ENCODE data around the gene GATD1.
A peak's percentile ranks its signal among the peaks of the same experiment; 100 is the strongest.

Gene GATD1

GRCh38 chr11:809287-810039 is 32.2 kb upstream of the GATD1 start, which contains the start of gene RPLP2:
TSS of gene RPLP2 (plus strand) at chr11:809967. CDS start at chr11:810235, 268 bp downstream.
- no CpG with 5 or more reads among the region's 81 CpGs for WGBS (ENCODE audit: extremely low coverage, insufficient coverage, insufficient read length)
- Histone ChIP-seq H2BK120ac (ENCODE audit: insufficient read depth, low read length, poor library complexity) (peak within 1 kb of the TSS; percentile 98), H3K4ac (ENCODE audit: low read depth, low read length) (peak within 1 kb of the TSS; percentile 98), H3K14ac (ENCODE audit: low read length) (peak within 1 kb of the TSS; percentile 98), H3K4me3 (ENCODE audit: low read depth, low read length) (peak within 1 kb of the TSS; percentile 95), H3K23ac (ENCODE audit: low read length) (no peak within 1 kb of the TSS), H3K79me2 (ENCODE audit: control insufficient read depth, insufficient read depth, low read length, poor library complexity) (peaks cover 25% of the 10 kb centered on the region), H2BK12ac (ENCODE audit: low read length) (peak within 1 kb of the TSS; percentile 56), H2BK5ac (ENCODE audit: low read depth, low read length, poor library complexity) (peak within 1 kb of the TSS; percentile 97), H3K36me3 (ENCODE audit: control insufficient read depth in 1 of 2, insufficient read depth in 2 of 2, low read length in 2 of 2) (peaks cover 29 to 31% of the 10 kb centered on the region in 2 experiments), H4K8ac (ENCODE audit: low read depth, low read length) (peak within 1 kb of the TSS; percentile 99), H3K4me1 (ENCODE audit: control insufficient read depth in 1 of 2, insufficient read depth in 2 of 2, low read length in 2 of 2) (peaks cover 15 to 20% of the 10 kb centered on the region in 2 experiments), H2AFZ (ENCODE audit: insufficient read depth, low read length, poor library complexity) (peak within 1 kb of the TSS; percentile 90), H3K9ac (ENCODE audit: low read length) (peak within 1 kb of the TSS; percentile 98), H3K79me1 (ENCODE audit: low read length) (peaks cover 24% of the 10 kb centered on the region), H2AK5ac (ENCODE audit: low read length) (peak within 1 kb of the TSS; percentile 93), H4K12ac (ENCODE audit: low read depth, low read length) (peak within 1 kb of the TSS; percentile 90), H3K9me3 (ENCODE audit: insufficient read depth, low read depth, low read length) (peaks cover 2% of the 10 kb centered on the region), H3K4me2 (ENCODE audit: low read length) (peak within 1 kb of the TSS; percentile 80), H3K27me3 (ENCODE audit: insufficient read depth, low read length) (no peaks in the 10 kb centered on the region), H4K91ac (ENCODE audit: low read depth, low read length) (peak within 1 kb of the TSS; percentile 99), H3K18ac (ENCODE audit: low read length) (peak within 1 kb of the TSS; percentile 97), H3K27ac (ENCODE audit: low read depth, low read length) (peak within 1 kb of the TSS; percentile 97)
- DNase-seq, result peak; percentile 98 to 99

GRCh38 chr11:808427-809286 is 31.4 kb upstream of the GATD1 start:
- H3K27me3 ChIP-seq (ENCODE audit: insufficient read depth, low read length), result no peaks in the 10 kb centered on the region
- peak overlapping the region; percentile 99 for H4K8ac ChIP-seq (ENCODE audit: low read depth, low read length)
- H3K27ac ChIP-seq (ENCODE audit: low read depth, low read length), result peak overlapping the region; percentile 97
- no peak overlapping the region for H2BK12ac ChIP-seq (ENCODE audit: low read length)
- H3K79me1 ChIP-seq (ENCODE audit: low read length), result peaks cover 29% of the 10 kb centered on the region
- peak overlapping the region; percentile 75 for H3K4me2 ChIP-seq (ENCODE audit: low read length)
- DNase-seq, result peak; percentile 62 to 69
- no peak overlapping the region for H3K23ac ChIP-seq (ENCODE audit: low read length)
- H3K4me1 ChIP-seq (ENCODE audit: control insufficient read depth in 1 of 2, insufficient read depth in 2 of 2, low read length in 2 of 2), result peaks cover 23 to 28% of the 10 kb centered on the region in 2 experiments
- no peak overlapping the region for H2BK120ac ChIP-seq (ENCODE audit: insufficient read depth, low read length, poor library complexity)
- peak overlapping the region; percentile 31 for H3K18ac ChIP-seq (ENCODE audit: low read length)
- H3K36me3 ChIP-seq (ENCODE audit: control insufficient read depth in 1 of 2, insufficient read depth in 2 of 2, low read length in 2 of 2), result peaks cover 27 to 28% of the 10 kb centered on the region in 2 experiments
- peak overlapping the region; percentile 99 for H4K91ac ChIP-seq (ENCODE audit: low read depth, low read length)
- H3K79me2 ChIP-seq (ENCODE audit: control insufficient read depth, insufficient read depth, low read length, poor library complexity), result peaks cover 25% of the 10 kb centered on the region
- H2AK5ac ChIP-seq (ENCODE audit: low read length), result peak overlapping the region; percentile 47
- peak overlapping the region; percentile 84 for H2AFZ ChIP-seq (ENCODE audit: insufficient read depth, low read length, poor library complexity)
- H3K9ac ChIP-seq (ENCODE audit: low read length), result peak overlapping the region; percentile 97
- no CpG with 5 or more reads among the region's 36 CpGs for WGBS (ENCODE audit: extremely low coverage, insufficient coverage, insufficient read length)
- peak overlapping the region; percentile 35 for H2BK5ac ChIP-seq (ENCODE audit: low read depth, low read length, poor library complexity)
- H3K14ac ChIP-seq (ENCODE audit: low read length), result peak overlapping the region; percentile 89
- peak overlapping the region; percentile 71 for H4K12ac ChIP-seq (ENCODE audit: low read depth, low read length)
- H3K4me3 ChIP-seq (ENCODE audit: low read depth, low read length), result peak overlapping the region; percentile 95
- peak overlapping the region; percentile 66 for H3K4ac ChIP-seq (ENCODE audit: low read depth, low read length)
- peaks cover 2% of the 10 kb centered on the region for H3K9me3 ChIP-seq (ENCODE audit: insufficient read depth, low read depth, low read length)

GRCh38 chr11:804599-804964 is 27.3 kb upstream of the GATD1 start:
- no peak for DNase-seq
- Histone ChIP-seq H3K4me1 (ENCODE audit: control insufficient read depth in 1 of 2, insufficient read depth in 2 of 2, low read length in 2 of 2) (peaks cover 17% of the 10 kb centered on the region in 2 experiments), H3K27me3 (ENCODE audit: insufficient read depth, low read length) (no peaks in the 10 kb centered on the region), H3K18ac (ENCODE audit: low read length) (peak overlapping the region; percentile 78), H2BK12ac (ENCODE audit: low read length) (peak overlapping the region; percentile 28), H3K4me2 (ENCODE audit: low read length) (peak overlapping the region; percentile 76), H3K9me3 (ENCODE audit: insufficient read depth, low read depth, low read length) (peaks cover 5% of the 10 kb centered on the region), H2BK5ac (ENCODE audit: low read depth, low read length, poor library complexity) (peak overlapping the region; percentile 48), H4K12ac (ENCODE audit: low read depth, low read length) (peak overlapping the region; percentile 57), H2AK5ac (ENCODE audit: low read length) (peak overlapping the region; percentile 82), H3K23ac (ENCODE audit: low read length) (no peak overlapping the region), H3K9ac (ENCODE audit: low read length) (peak overlapping the region; percentile 61), H4K91ac (ENCODE audit: low read depth, low read length) (peak overlapping the region; percentile 87), H3K4me3 (ENCODE audit: low read depth, low read length) (peak overlapping the region; percentile 65), H3K14ac (ENCODE audit: low read length) (peak overlapping the region; percentile 72), H3K27ac (ENCODE audit: low read depth, low read length) (no peak overlapping the region), H3K79me1 (ENCODE audit: low read length) (peaks cover 23% of the 10 kb centered on the region), H3K4ac (ENCODE audit: low read depth, low read length) (peak overlapping the region; percentile 7), H2BK120ac (ENCODE audit: insufficient read depth, low read length, poor library complexity) (peak overlapping the region; percentile 20), H4K8ac (ENCODE audit: low read depth, low read length) (peak overlapping the region; percentile 80), H2AFZ (ENCODE audit: insufficient read depth, low read length, poor library complexity) (no peak overlapping the region), H3K36me3 (ENCODE audit: control insufficient read depth in 1 of 2, insufficient read depth in 2 of 2, low read length in 2 of 2) (peaks cover 35 to 38% of the 10 kb centered on the region in 2 experiments), H3K79me2 (ENCODE audit: control insufficient read depth, insufficient read depth, low read length, poor library complexity) (peaks cover 13% of the 10 kb centered on the region)
- no CpG with 5 or more reads among the region's 18 CpGs for WGBS (ENCODE audit: extremely low coverage, insufficient coverage, insufficient read length)
